Karpas-422 (cell line): Measurements from ENCODE around the gene EYS. TPM values are rescaled to one million over a fixed set of nuclear protein-coding genes. Genes with fewer than 3 reads are reported as not detected.

Experiments used
- DNase-seq: peaks from one replicate; pipeline ENCODE4 v3.0.0-alpha.2; 2015
- H2AFZ ChIP-seq: fragments of 200-600 bp; sonication (generic); 2 replicates; pipeline ENCODE4 v1.6.1; 2014; ENCODE audit warnings: antibody characterized with exemption, low read length, mixed read lengths
- H3K27ac ChIP-seq: fragments of 200-600 bp; sonication (generic); 2 replicates; pipeline ENCODE4 v1.5.1; 2014; ENCODE audit warnings: mild to moderate bottlenecking, low read length, moderate library complexity
- H3K27me3 ChIP-seq: fragments of 200-600 bp; sonication (generic); 2 replicates; pipeline ENCODE4 v1.6.1; 2014; ENCODE audit warnings: low read length, mixed read lengths
- H3K36me3 ChIP-seq: fragments of 200-600 bp; sonication (generic); 2 replicates; pipeline ENCODE4 v1.6.1; 2014; ENCODE audit warnings: low read length, mixed read lengths; ENCODE audit not compliant: insufficient read depth
- H3K4me1 ChIP-seq: fragments of 200-600 bp; sonication (generic); 2 replicates; pipeline ENCODE4 v1.6.1; 2014; ENCODE audit warnings: mild to moderate bottlenecking, low read length, mixed read lengths
- H3K4me2 ChIP-seq: fragments of 200-600 bp; sonication (generic); 2 replicates; pipeline ENCODE4 v1.6.1; 2014; ENCODE audit warnings: low read length, low read depth, mild to moderate bottlenecking; ENCODE audit not compliant: poor library complexity, severe bottlenecking
- H3K4me3 ChIP-seq: fragments of 200-600 bp; sonication (generic); 2 replicates; pipeline ENCODE4 v1.5.1; 2014; ENCODE audit warnings: mild to moderate bottlenecking, antibody characterized with exemption, low read length, mixed read lengths
- H3K79me2 ChIP-seq: fragments of 200-600 bp; sonication (generic); 2 replicates; pipeline ENCODE4 v1.6.1; 2014; ENCODE audit warnings: mild to moderate bottlenecking, low read length, mixed read lengths
- H3K9ac ChIP-seq: fragments of 200-600 bp; sonication (generic); 2 replicates; pipeline ENCODE4 v1.6.0; 2014; ENCODE audit warnings: low read length
- H3K9me2 ChIP-seq: fragments of 200-600 bp; sonication (generic), shearing (Covaris generic); replicated peaks from 2 replicates; pipeline ENCODE4 v1.6.0; 2014; ENCODE audit warnings: mild to moderate bottlenecking, low read length, moderate library complexity; ENCODE audit not compliant: insufficient read depth
- H3K9me3 ChIP-seq: fragments of 300-700, 200-600 bp; sonication (generic); 2 replicates; pipeline ENCODE4 v1.6.1; 2014; ENCODE audit warnings: low read length, mixed read lengths
- H4K20me1 ChIP-seq: fragments of 200-600 bp; sonication (generic); 2 replicates; pipeline ENCODE4 v1.6.1; 2014; ENCODE audit warnings: mild to moderate bottlenecking, antibody characterized with exemption, low read length, low read depth; ENCODE audit not compliant: insufficient read depth
- total RNA-seq: library from RNA; depleted of rRNA; stranded (reverse); fragments of >200 nt; shearing (Covaris generic); gene quantifications from 2 replicates; pipeline ENCODE4 v1.2.3, GENCODE V29; 2014; ENCODE audit warnings: low replicate concordance

The EYS gene
- total RNA-seq, 1 experiment from 2014 or later: not detected

- H3K4me2 ChIP-seq: no peak overlapping the region
- no peak for DNase-seq
- no peak overlapping the region for H3K27ac ChIP-seq
- H3K27me3 ChIP-seq: no peaks in the 10 kb centered on the region
- no peaks in the 10 kb centered on the region for H3K4me1 ChIP-seq
- no peak overlapping the region for H3K9ac ChIP-seq
- H3K36me3 ChIP-seq: 0 out of 2 replicates have a peak, but pooled peaks cover 3% of the 10 kb centered on the region
- no peaks in the 10 kb centered on the region for H3K79me2 ChIP-seq
- no peak overlapping the region for H2AFZ ChIP-seq
- H3K4me3 ChIP-seq: no peak overlapping the region
- H3K9me2 ChIP-seq: no peaks in the 10 kb centered on the region
- H4K20me1 ChIP-seq: no peaks in the 10 kb centered on the region
- H3K9me3 ChIP-seq: 0 out of 2 replicates have a peak, but pooled peaks cover 2% of the 10 kb centered on the region
These were observed 1974.7 kb downstream of the EYS start for GRCh38 chr6:63732336-63732735.

GRCh38 chr6:63731930-63732329 lies 1975.1 kb downstream of the EYS start:
- no peak overlapping the region for H3K9ac ChIP-seq
- DNase-seq: no peak
- no peaks in the 10 kb centered on the region for H3K79me2 ChIP-seq
- H4K20me1 ChIP-seq: no peaks in the 10 kb centered on the region
- H3K27ac ChIP-seq: no peak overlapping the region
- no peak overlapping the region for H2AFZ ChIP-seq
- H3K9me2 ChIP-seq: no peaks in the 10 kb centered on the region
- H3K9me3 ChIP-seq: 0 out of 2 replicates have a peak, but pooled peaks cover 2% of the 10 kb centered on the region
- 0 out of 2 replicates have a peak, but pooled peaks cover 3% of the 10 kb centered on the region for H3K36me3 ChIP-seq
- H3K4me1 ChIP-seq: no peaks in the 10 kb centered on the region
- H3K4me2 ChIP-seq: no peak overlapping the region
- no peak overlapping the region for H3K4me3 ChIP-seq
- H3K27me3 ChIP-seq: no peaks in the 10 kb centered on the region

- Histone ChIP-seq H3K4me3 (no peak overlapping the region), H3K27ac (no peak overlapping the region), H3K79me2 (no peaks in the 10 kb centered on the region), H3K9me2 (no peaks in the 10 kb centered on the region), H3K27me3 (no peaks in the 10 kb centered on the region), H3K9ac (no peak overlapping the region), H3K4me2 (no peak overlapping the region), H3K4me1 (no peaks in the 10 kb centered on the region), H2AFZ (no peak overlapping the region), H3K36me3 (0 out of 2 replicates have a peak, but pooled peaks cover 1% of the 10 kb centered on the region), H3K9me3 (no peaks in the 10 kb centered on the region), H4K20me1 (no peaks in the 10 kb centered on the region)
- DNase-seq: no peak
These were observed 1976.7 kb downstream of the EYS start for GRCh38 chr6:63730311-63730710.

- no peaks in the 10 kb centered on the region for H4K20me1 ChIP-seq
- DNase-seq: no peak
- no peak overlapping the region for H3K27ac ChIP-seq
- H3K9me2 ChIP-seq: no peaks in the 10 kb centered on the region
- no peaks in the 10 kb centered on the region for H3K4me1 ChIP-seq
- no peak overlapping the region for H3K4me3 ChIP-seq
- H3K79me2 ChIP-seq: no peaks in the 10 kb centered on the region
- H3K9ac ChIP-seq: no peak overlapping the region
- H3K9me3 ChIP-seq: no peaks in the 10 kb centered on the region
- no peak overlapping the region for H3K4me2 ChIP-seq
- H2AFZ ChIP-seq: no peak overlapping the region
- H3K36me3 ChIP-seq: no peaks in the 10 kb centered on the region
- no peaks in the 10 kb centered on the region for H3K27me3 ChIP-seq
These were observed 1982.3 kb downstream of the EYS start for GRCh38 chr6:63724721-63725120.

- Histone ChIP-seq H3K27ac (no peak overlapping the region), H3K9me3 (no peaks in the 10 kb centered on the region), H3K9me2 (no peaks in the 10 kb centered on the region), H3K4me3 (no peak overlapping the region), H3K79me2 (no peaks in the 10 kb centered on the region), H3K27me3 (no peaks in the 10 kb centered on the region), H3K9ac (no peak overlapping the region), H3K4me1 (no peaks in the 10 kb centered on the region), H4K20me1 (no peaks in the 10 kb centered on the region), H3K4me2 (no peak overlapping the region), H3K36me3 (no peaks in the 10 kb centered on the region; the same call in 1 of the 2 replicates), H2AFZ (no peak overlapping the region)
- no peak for DNase-seq
These were observed 1985.8 kb downstream of the EYS start for GRCh38 chr6:63721181-63721580.

GRCh38 chr6:63716169-63716568 lies 1990.9 kb downstream of the EYS start:
- Histone ChIP-seq H3K27ac (no peak overlapping the region), H3K27me3 (no peaks in the 10 kb centered on the region), H3K4me1 (no peaks in the 10 kb centered on the region), H3K36me3 (peaks cover 23% of the 10 kb centered on the region), H2AFZ (no peak overlapping the region), H3K79me2 (no peaks in the 10 kb centered on the region; the same call in 1 of the 2 replicates), H3K9me2 (no peaks in the 10 kb centered on the region), H3K9ac (no peak overlapping the region), H3K4me2 (no peak overlapping the region), H4K20me1 (no peaks in the 10 kb centered on the region), H3K9me3 (no peaks in the 10 kb centered on the region), H3K4me3 (no peak overlapping the region)
- no peak for DNase-seq

- no peaks in the 10 kb centered on the region for H4K20me1 ChIP-seq
- no peak for DNase-seq
- no peaks in the 10 kb centered on the region for H3K9me2 ChIP-seq
- H3K27ac ChIP-seq: no peak overlapping the region
- no peak overlapping the region for H2AFZ ChIP-seq
- no peak overlapping the region for H3K4me3 ChIP-seq
- H3K27me3 ChIP-seq: no peaks in the 10 kb centered on the region
- no peak overlapping the region for H3K9ac ChIP-seq
- peaks cover 4% of the 10 kb centered on the region; the same call in 1 of the 2 replicates for H3K79me2 ChIP-seq
- no peaks in the 10 kb centered on the region for H3K4me1 ChIP-seq
- peaks cover 44% of the 10 kb centered on the region for H3K36me3 ChIP-seq
- no peaks in the 10 kb centered on the region for H3K9me3 ChIP-seq
- H3K4me2 ChIP-seq: no peak overlapping the region
These were observed 1992.9 kb downstream of the EYS start for GRCh38 chr6:63714091-63714490.

- Histone ChIP-seq H3K9me2 (no peaks in the 10 kb centered on the region), H3K4me1 (no peaks in the 10 kb centered on the region), H3K9me3 (no peaks in the 10 kb centered on the region), H3K27me3 (no peaks in the 10 kb centered on the region), H3K9ac (no peak overlapping the region), H3K79me2 (peaks cover 4% of the 10 kb centered on the region; the same call in 1 of the 2 replicates), H3K36me3 (peaks cover 50% of the 10 kb centered on the region), H3K4me2 (no peak overlapping the region), H4K20me1 (no peaks in the 10 kb centered on the region), H2AFZ (no peak overlapping the region), H3K4me3 (no peak overlapping the region), H3K27ac (no peak overlapping the region)
- no peak for DNase-seq
These were observed 1993.7 kb downstream of the EYS start for GRCh38 chr6:63713332-63713731.

GRCh38 chr6:63709148-63709547 lies 1997.9 kb downstream of the EYS start:
- H3K36me3 ChIP-seq: peaks cover 85% of the 10 kb centered on the region

More at GRCh38 chr6:63709148-63709547, 1997.9 kb downstream of the EYS start:
- no peak for DNase-seq
- H3K79me2 ChIP-seq: peaks cover 38% of the 10 kb centered on the region
- H3K4me1 ChIP-seq: no peaks in the 10 kb centered on the region
- no peak overlapping the region for H3K27ac ChIP-seq
- no peaks in the 10 kb centered on the region for H3K27me3 ChIP-seq
- H4K20me1 ChIP-seq: no peaks in the 10 kb centered on the region
- no peaks in the 10 kb centered on the region for H3K9me3 ChIP-seq
- H3K9me2 ChIP-seq: no peaks in the 10 kb centered on the region
- no peak overlapping the region for H3K9ac ChIP-seq
- no peak overlapping the region for H3K4me2 ChIP-seq
- no peak overlapping the region for H2AFZ ChIP-seq
- H3K4me3 ChIP-seq: no peak overlapping the region
